ENCODE measurements around the gene RND1.

DNA sequence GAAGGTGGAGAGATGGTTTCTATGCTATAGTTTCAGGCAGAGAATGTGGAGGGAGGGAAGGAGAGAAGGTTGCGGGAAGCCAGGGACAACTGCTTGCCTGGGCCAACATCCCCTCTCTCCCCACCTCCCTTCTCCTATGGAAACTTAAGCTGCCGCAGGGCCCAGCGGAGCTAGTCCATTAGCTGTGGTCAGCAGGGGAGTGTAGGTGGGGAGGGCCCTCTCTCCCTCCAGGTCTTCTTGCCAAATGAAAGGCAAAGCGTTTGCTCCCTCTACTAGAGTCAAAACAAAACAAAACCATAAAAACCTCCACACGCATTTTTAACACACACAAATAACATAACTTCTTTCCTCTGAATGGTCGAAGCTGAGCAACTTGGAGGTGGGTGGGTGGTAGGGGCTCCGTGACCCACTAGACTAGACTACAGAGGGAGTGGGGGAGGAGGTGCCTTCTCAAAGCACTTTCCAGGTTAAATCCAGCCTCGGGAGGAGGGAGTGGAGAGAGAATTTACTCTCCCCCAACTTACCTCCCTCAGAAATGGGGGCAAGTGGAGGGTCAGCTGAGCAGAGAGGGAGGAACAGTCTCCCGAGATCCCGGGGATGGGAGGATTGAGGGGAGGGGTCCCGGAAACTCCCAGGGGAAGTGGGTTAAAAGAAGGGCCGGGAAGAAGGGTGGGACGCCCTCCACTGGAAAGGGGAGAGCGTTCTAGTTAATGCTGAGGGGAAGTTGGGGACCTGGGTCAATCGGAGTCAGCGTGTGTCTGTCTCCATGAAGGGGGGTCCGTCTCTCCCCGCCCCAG lies 52.0 kb downstream of the RND1 start:
- no peak for TF ChIP-seq CTCF (IDR thresholded peaks at IDR 0.05)
- no peak for TF ChIP-seq POLR2A (IDR thresholded peaks at IDR 0.05)

Measured in thyroid gland (tissue), 4 donors.